ENCODE results near the gene TDRD9. TPM values are rescaled to one million over a fixed set of nuclear protein-coding genes. Genes with fewer than 3 reads are reported as not detected.

The TDRD9 gene
- total and polyA plus RNA-seq, 8 donors = 0.85 to 8.8 (median 2.4) TPM; not detected in 2

DNA sequence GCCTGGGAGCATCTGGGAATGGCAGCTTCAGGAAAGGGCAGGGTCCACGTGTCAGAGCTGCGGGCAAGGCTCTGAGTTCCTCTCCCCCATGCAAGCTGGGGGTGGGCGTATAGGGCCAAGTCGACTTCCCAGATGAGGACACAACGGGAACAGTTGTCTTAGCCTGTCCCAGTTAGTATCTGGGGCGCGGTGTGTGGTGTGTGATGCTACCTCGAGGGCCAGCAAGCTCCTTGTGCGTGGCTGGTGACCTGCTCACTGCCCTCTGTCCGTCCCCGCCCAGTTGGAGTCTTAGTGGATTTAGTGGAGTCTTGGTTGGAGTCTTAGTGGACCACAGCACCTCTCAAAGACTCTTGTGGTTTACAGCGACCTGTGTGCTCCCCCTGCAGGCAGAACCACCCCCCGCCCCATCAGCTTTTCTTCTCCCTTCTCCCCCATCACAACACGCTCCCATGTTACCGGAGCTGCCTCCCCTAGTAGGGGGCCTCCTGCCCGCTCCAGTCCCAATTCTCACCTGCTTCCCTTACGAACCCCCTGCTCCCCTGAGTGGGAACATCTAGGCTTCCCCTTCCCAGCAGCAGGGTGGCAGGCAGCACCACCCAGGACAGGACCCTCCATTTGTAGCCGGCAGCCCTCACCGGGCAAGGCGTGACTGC, 165.9 kb downstream of the TDRD9 start:
- Histone ChIP-seq H3K36me3 (no peaks in the 10 kb centered on the region), H3K27me3 (peaks cover 0 to 27% (median 0%) of the 10 kb centered on the region in 3 donors), H3K4me3 (no peak overlapping the region), H3K4me1 (peaks cover 0 to 15% (median 13%) of the 10 kb centered on the region in 4 donors), H3K27ac (no peak overlapping the region), H3K9me3 (no peaks in the 10 kb centered on the region)
- intact Hi-C loops (cut with DNase I; ENCODE audit: low total_unique reads) = no loop called here
- DNase-seq = no peak
- TF ChIP-seq POLR2AphosphoS5 (IDR thresholded peaks at IDR 0.05) (no peak), POLR2A (IDR thresholded peaks at IDR 0.05) (no peak), EP300 (IDR thresholded peaks at IDR 0.05) (no peak)
- TF ChIP-seq, protein P1, sequence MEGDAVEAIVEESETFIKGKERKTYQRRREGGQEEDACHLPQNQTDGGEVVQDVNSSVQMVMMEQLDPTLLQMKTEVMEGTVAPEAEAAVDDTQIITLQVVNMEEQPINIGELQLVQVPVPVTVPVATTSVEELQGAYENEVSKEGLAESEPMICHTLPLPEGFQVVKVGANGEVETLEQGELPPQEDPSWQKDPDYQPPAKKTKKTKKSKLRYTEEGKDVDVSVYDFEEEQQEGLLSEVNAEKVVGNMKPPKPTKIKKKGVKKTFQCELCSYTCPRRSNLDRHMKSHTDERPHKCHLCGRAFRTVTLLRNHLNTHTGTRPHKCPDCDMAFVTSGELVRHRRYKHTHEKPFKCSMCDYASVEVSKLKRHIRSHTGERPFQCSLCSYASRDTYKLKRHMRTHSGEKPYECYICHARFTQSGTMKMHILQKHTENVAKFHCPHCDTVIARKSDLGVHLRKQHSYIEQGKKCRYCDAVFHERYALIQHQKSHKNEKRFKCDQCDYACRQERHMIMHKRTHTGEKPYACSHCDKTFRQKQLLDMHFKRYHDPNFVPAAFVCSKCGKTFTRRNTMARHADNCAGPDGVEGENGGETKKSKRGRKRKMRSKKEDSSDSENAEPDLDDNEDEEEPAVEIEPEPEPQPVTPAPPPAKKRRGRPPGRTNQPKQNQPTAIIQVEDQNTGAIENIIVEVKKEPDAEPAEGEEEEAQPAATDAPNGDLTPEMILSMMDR (IDR thresholded peaks at IDR 0.05) = no peak
- 41 to 54% (median 47%) methylated on average over 11 to 20 of the region's 20 CpGs for WGBS, 5 donors

DNA sequence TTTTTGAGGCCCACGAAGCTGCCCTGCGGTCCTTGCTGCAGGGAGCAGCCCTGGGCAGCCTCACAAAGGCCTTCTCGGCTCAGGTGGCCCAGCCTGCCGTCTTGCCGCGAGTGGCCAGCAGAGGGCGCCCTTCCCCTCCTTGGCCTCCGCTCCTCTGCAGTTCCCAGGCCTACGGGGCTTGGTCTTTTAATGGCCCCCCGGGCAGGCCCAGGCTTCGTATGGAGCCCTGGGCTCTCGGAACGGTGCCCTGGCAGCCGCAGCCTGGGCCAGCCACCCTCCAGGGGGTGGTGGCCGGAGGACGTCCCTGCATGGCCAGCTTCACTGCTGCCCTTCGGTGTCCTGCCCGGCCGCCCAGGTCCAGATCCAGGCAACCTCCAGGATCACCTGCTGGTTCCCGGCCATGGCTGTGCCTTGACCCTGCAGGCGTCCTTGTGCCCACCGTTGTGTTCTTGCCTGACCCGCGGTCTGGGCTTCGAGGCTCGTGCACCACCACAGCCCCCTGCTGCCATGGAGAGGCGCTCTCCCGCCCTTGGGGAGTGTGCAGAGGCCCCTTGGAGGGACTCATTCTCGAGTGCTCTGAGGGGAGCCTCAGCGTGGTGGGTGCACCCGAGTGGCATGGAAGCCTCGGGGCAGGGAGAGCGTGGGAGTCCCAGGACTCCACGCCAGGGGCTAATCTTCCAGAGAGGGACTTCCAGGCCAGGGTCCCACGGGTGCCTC, 166.6 kb downstream of the TDRD9 start:
- peaks cover 0 to 21% (median 15%) of the 10 kb centered on the region in 4 donors for H3K4me1 ChIP-seq
- no peak overlapping the region for H3K27ac ChIP-seq
- WGBS, 5 donors = 26 to 51% (median 47%) methylated on average over 10 to 35 of the region's 35 CpGs
- H3K27me3 ChIP-seq = peaks cover 0 to 27% (median 0%) of the 10 kb centered on the region in 3 donors
- TF ChIP-seq, protein P1 (IDR thresholded peaks at IDR 0.05) = peak in 5 of 7 experiments; percentile 76 to 95 (median 88)
- peak in 1 of 3 donors; percentile 24 for TF ChIP-seq POLR2AphosphoS5 (IDR thresholded peaks at IDR 0.05)
- TF ChIP-seq EP300 (IDR thresholded peaks at IDR 0.05) = no peak
- no peak for TF ChIP-seq POLR2A (IDR thresholded peaks at IDR 0.05)
- H3K9me3 ChIP-seq = no peaks in the 10 kb centered on the region
- intact Hi-C loops (cut with DNase I; ENCODE audit: low total_unique reads) = no loop called here
- no peak overlapping the region for H3K4me3 ChIP-seq
- no peaks in the 10 kb centered on the region for H3K36me3 ChIP-seq
- peak; percentile 85 to 88 for DNase-seq

DNA sequence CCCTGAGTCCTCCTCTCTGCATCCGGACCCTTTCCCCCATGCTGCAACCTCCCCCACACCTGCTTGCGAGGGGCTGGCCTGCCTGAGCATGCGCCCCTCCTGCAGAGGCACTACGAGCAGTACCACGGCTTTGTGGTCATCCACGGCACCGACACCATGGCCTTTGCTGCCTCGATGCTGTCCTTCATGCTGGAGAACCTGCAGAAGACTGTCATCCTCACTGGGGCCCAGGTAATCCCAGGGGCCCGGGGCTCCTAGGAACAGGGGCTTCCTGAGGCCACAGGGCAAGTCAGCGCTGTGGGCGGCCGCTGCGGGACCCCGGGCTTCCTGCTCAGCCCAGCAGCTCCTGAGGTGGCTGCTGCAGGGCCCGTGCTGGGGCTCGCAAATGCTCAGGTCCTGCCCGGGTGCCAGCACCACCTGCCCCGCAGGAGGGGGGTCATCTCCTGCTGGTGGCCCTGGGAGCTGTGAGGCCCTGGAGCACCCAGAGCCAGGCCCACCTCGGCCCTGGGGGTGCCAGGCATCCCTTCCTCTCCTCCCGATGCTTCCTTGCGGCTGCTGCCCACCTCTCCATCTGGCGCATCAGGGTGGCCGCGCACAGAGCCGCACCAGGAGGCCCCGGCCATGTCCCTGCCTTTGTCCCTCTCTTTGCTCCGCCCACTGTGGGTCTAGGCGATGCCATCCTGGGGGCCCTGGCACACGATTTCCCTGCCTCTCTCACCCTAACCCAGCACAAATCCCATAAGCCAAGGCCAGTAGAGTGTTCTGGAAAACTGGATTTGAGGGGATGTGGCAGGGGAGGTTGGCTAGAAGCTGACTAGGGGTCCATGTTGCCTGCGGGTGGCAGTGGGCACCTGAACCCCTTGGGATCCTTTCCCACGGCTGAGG, 167.4 kb downstream of the TDRD9 start:
- no peak overlapping the region for H3K4me3 ChIP-seq
- TF ChIP-seq EP300 (IDR thresholded peaks at IDR 0.05) = no peak
- no peak for TF ChIP-seq POLR2AphosphoS5 (IDR thresholded peaks at IDR 0.05)
- TF ChIP-seq, protein P1 (IDR thresholded peaks at IDR 0.05) = no peak
- no peak for TF ChIP-seq POLR2A (IDR thresholded peaks at IDR 0.05)
- no peak for DNase-seq
- no peaks in the 10 kb centered on the region for H3K36me3 ChIP-seq
- H3K4me1 ChIP-seq = peaks cover 0 to 28% (median 21%) of the 10 kb centered on the region in 4 donors
- no peaks in the 10 kb centered on the region for H3K9me3 ChIP-seq
- intact Hi-C loops (cut with DNase I; ENCODE audit: low total_unique reads) = no loop called here
- WGBS, 5 donors = 86 to 90% (median 90%) methylated on average over 24 to 31 of the region's 31 CpGs
- H3K27ac ChIP-seq = no peak overlapping the region
- H3K27me3 ChIP-seq = peaks cover 0 to 27% (median 0%) of the 10 kb centered on the region in 3 donors

DNA sequence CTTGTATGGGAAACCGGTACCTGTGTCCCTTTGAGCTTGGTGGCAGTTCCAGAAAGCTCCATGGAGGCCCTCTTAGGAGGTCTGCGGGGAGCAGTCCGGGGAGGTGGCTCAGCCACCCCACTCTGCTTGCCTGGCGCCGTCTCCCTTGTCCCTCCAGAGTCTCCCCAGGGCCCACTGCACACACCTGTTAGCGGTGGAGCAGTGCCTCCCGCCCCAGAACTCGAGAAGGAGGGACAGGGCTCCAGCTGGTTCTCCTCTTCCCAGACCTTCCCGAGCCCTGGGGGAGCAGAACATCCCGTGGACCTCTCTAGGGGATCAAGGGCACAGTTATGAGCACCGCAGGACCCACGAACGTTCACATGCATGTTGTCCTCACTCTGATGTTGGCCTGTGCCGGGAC, 168.1 kb downstream of the TDRD9 start:
- H3K4me1 ChIP-seq = peaks cover 0 to 35% (median 28%) of the 10 kb centered on the region in 4 donors
- TF ChIP-seq POLR2AphosphoS5 (IDR thresholded peaks at IDR 0.05) (no peak), POLR2A (IDR thresholded peaks at IDR 0.05) (no peak), EP300 (IDR thresholded peaks at IDR 0.05) (no peak)
- TF ChIP-seq, protein P1 (IDR thresholded peaks at IDR 0.05) = no peak
- H3K27me3 ChIP-seq = peaks cover 0 to 29% (median 0%) of the 10 kb centered on the region in 3 donors
- no peak for DNase-seq
- 77 to 88% (median 86%) methylated on average over 9 to 14 of the region's 14 CpGs for WGBS, 5 donors
- H3K27ac ChIP-seq = no peak overlapping the region
- no peaks in the 10 kb centered on the region for H3K36me3 ChIP-seq
- H3K4me3 ChIP-seq = no peak overlapping the region
- intact Hi-C loops (cut with DNase I; ENCODE audit: low total_unique reads) = no loop called here
- H3K9me3 ChIP-seq = no peaks in the 10 kb centered on the region

Data from stomach (tissue), 9 donors.